Stimulated activated CD8-positive, alpha-beta memory T cell treated with anti-CD3 and anti-CD28 coated beads, Interleukin-15, amount 100 ng/mL, for 1 hour (primary cell): ENCODE measurements around the gene GNAI2.

Experiments
- DNase-seq: peaks from one replicate; pipeline ENCODE4 v3.0.0-alpha.2; 2020; ENCODE audit warnings: low read depth

GNAI2 gene

GRCh38 chr3:50297896-50298725 is 62.1 kb downstream of the GNAI2 start:
- DNase-seq = no peak

- peak; percentile 98 for DNase-seq
Observed at GRCh38 chr3:50298836-50299637, 63.0 kb downstream of the GNAI2 start, which contains the start of the genes HYAL3 and NAA80. Gene HYAL3, minus strand, starts transcription at chr3:50299405. Its CDS starts 3,803 bp downstream, at chr3:50295602. Gene NAA80, minus strand, starts transcription at chr3:50299405. Its CDS starts 1,942 bp downstream, at chr3:50297463.

- DNase-seq = no peak
Observed at GRCh38 chr3:50299638-50299928, 63.6 kb downstream of the GNAI2 start.

- DNase-seq = no peak
Observed at GRCh38 chr3:50299929-50300680, 64.1 kb downstream of the GNAI2 start.

GRCh38 chr3:50300681-50301254 is 64.8 kb downstream of the GNAI2 start:
- no peak for DNase-seq

GRCh38 chr3:50302095-50303012 is 66.3 kb downstream of the GNAI2 start:
- no peak for DNase-seq

- no peak for DNase-seq
Observed at GRCh38 chr3:50303013-50303815, 67.2 kb downstream of the GNAI2 start, which contains the start of gene HYAL1. Gene HYAL1, minus strand, starts transcription at chr3:50303574. Its CDS starts 618 bp downstream, at chr3:50302956.

- DNase-seq = no peak
Observed at GRCh38 chr3:50304601-50305000, 68.6 kb downstream of the GNAI2 start.
